H9 (cell line): ENCODE data around the gene EIF6. TPM values are rescaled to one million over a fixed set of nuclear protein-coding genes. Genes with fewer than 3 reads are reported as not detected.

ENCODE experiments used
- DNase-seq: peaks from one replicate; pipeline ENCODE4 v3.0.0-alpha.2; 2017
- H2AFZ ChIP-seq: one replicate; pipeline ENCODE4 v1.6.1; 2013; ENCODE audit warnings: mild to moderate bottlenecking, low read length, control low read depth, moderate library complexity
- H2AK5ac ChIP-seq: 2 replicates; pipeline ENCODE4 v1.6.1; 2013; ENCODE audit warnings: low read length, control low read depth, mixed read lengths; ENCODE audit not compliant: insufficient read length
- H2BK120ac ChIP-seq: one replicate; pipeline ENCODE4 v1.6.1; 2013; ENCODE audit warnings: low read depth, mild to moderate bottlenecking, low read length, control low read depth, inconsistent platforms; ENCODE audit not compliant: poor library complexity, severe bottlenecking
- H2BK12ac ChIP-seq: 2 replicates; pipeline ENCODE4 v1.6.1; 2013; ENCODE audit warnings: low read length, control low read depth, mixed read lengths, low read depth; ENCODE audit not compliant: insufficient read length
- H2BK15ac ChIP-seq: 2 replicates; pipeline ENCODE4 v1.6.1; 2013; ENCODE audit warnings: low read depth, low read length, control low read depth
- H2BK20ac ChIP-seq: one replicate; pipeline ENCODE4 v1.6.1; 2013; ENCODE audit warnings: low read depth, mild to moderate bottlenecking, low read length, control low read depth, inconsistent platforms; ENCODE audit not compliant: poor library complexity, severe bottlenecking
- H2BK5ac ChIP-seq: 2 replicates; pipeline ENCODE4 v1.6.1; 2013; ENCODE audit warnings: low read length, control low read depth, mixed read lengths; ENCODE audit not compliant: insufficient read length
- H3K14ac ChIP-seq: 2 replicates; pipeline ENCODE4 v1.6.1; 2013; ENCODE audit warnings: low read length, control low read depth; ENCODE audit not compliant: insufficient read depth
- H3K18ac ChIP-seq: 2 replicates; pipeline ENCODE4 v1.6.1; 2013; ENCODE audit warnings: low read depth, mild to moderate bottlenecking, mixed read lengths, low read length, control low read depth; ENCODE audit not compliant: insufficient read length
- H3K23ac ChIP-seq: 2 replicates; pipeline ENCODE4 v1.6.1; 2013; ENCODE audit warnings: low read length, control low read depth, mixed read lengths, low read depth; ENCODE audit not compliant: insufficient read length
- H3K23me2 ChIP-seq: 2 replicates; pipeline ENCODE4 v1.6.1; 2013; ENCODE audit warnings: low read depth, mild to moderate bottlenecking, mixed read lengths, low read length, control low read depth; ENCODE audit not compliant: insufficient read length, poor library complexity, severe bottlenecking
- H3K27ac ChIP-seq: 2 replicates; pipeline ENCODE4 v1.5.1; 2013; ENCODE audit warnings: low read length, control low read depth, mixed read lengths, low read depth; ENCODE audit not compliant: insufficient read length
- H3K27me3 ChIP-seq: 2 replicates; pipeline ENCODE4 v1.6.1; 2013; ENCODE audit warnings: low read length, control low read depth, inconsistent platforms; ENCODE audit not compliant: insufficient read depth
- H3K4ac ChIP-seq: 2 replicates; pipeline ENCODE4 v1.6.1; 2013; ENCODE audit warnings: low read depth, mild to moderate bottlenecking, control low read depth, inconsistent platforms, low read length, moderate library complexity
- H3K4me1 ChIP-seq: 2 replicates; pipeline ENCODE4 v1.6.1; 2013; ENCODE audit warnings: low read length, control low read depth, inconsistent platforms; ENCODE audit not compliant: insufficient read depth
- H3K4me2 ChIP-seq: 2 replicates; pipeline ENCODE4 v1.6.1; 2013; ENCODE audit warnings: low read length, control low read depth, mixed read lengths; ENCODE audit not compliant: insufficient read length, insufficient read depth
- H3K56ac ChIP-seq: 2 replicates; pipeline ENCODE4 v1.6.1; 2013; ENCODE audit warnings: low read depth, mild to moderate bottlenecking, mixed read lengths, low read length, control low read depth; ENCODE audit not compliant: insufficient read length
- H3K79me1 ChIP-seq: 2 replicates; pipeline ENCODE4 v1.6.1; 2013; ENCODE audit warnings: low read depth, mild to moderate bottlenecking, moderate library complexity, low read length, control low read depth, inconsistent platforms; ENCODE audit not compliant: insufficient read depth, poor library complexity, severe bottlenecking
- H3K79me2 ChIP-seq: 2 replicates; pipeline ENCODE4 v1.6.1; 2013; ENCODE audit warnings: low read length, control low read depth, inconsistent platforms; ENCODE audit not compliant: insufficient read depth
- H3K9ac ChIP-seq: 2 replicates; pipeline ENCODE4 v1.6.1; 2013; ENCODE audit warnings: low read length, control low read depth, mixed read lengths; ENCODE audit not compliant: insufficient read length; ENCODE audit errors: extremely low read depth
- H3K9me3 ChIP-seq: one replicate; pipeline ENCODE4 v1.6.1; 2013; ENCODE audit warnings: low read depth, low read length, inconsistent platforms; ENCODE audit not compliant: control insufficient read depth
- H3T11ph ChIP-seq: one replicate; pipeline ENCODE4 v1.6.1; 2013; ENCODE audit warnings: mild to moderate bottlenecking, low read length, control low read depth, inconsistent platforms
- H4K20me1 ChIP-seq: one replicate; pipeline ENCODE4 v1.6.1; 2013; ENCODE audit not compliant: control insufficient read depth, insufficient read length, insufficient read depth
- H4K5ac ChIP-seq: 2 replicates; pipeline ENCODE4 v1.6.1; 2013; ENCODE audit warnings: low read depth, mild to moderate bottlenecking, mixed read lengths, low read length, control low read depth; ENCODE audit not compliant: insufficient read length
- H4K8ac ChIP-seq: replicated peaks from 2 replicates; pipeline ENCODE4 v1.6.1; 2013; ENCODE audit warnings: low read length, control low read depth, mixed read lengths, low read depth; ENCODE audit not compliant: insufficient read length
- H4K91ac ChIP-seq: 2 replicates; pipeline ENCODE4 v1.6.1; 2013; ENCODE audit warnings: low read depth, mild to moderate bottlenecking, moderate library complexity, mixed read lengths, low read length, control low read depth; ENCODE audit not compliant: insufficient read length
- H3K27ac Mint-ChIP-seq, 3 experiments: 2 replicates in 2 of 3; 3 replicates in 1 of 3; pipeline ENCODE4 v1.8.0; 2020 to 2021; ENCODE audit warnings: mixed read lengths in 3 of 3, mild to moderate bottlenecking in 1 of 3, moderate library complexity in 1 of 3
- H3K27me3 Mint-ChIP-seq: 2 replicates; pipeline ENCODE4 v1.8.0; 2021; ENCODE audit warnings: low read depth, mild to moderate bottlenecking, moderate library complexity, mixed read lengths
- H3K36me3 Mint-ChIP-seq, 3 experiments: 2 replicates in 2 of 3; 3 replicates in 1 of 3; pipeline ENCODE4 v1.8.0; 2020 to 2021; ENCODE audit warnings: low read depth in 3 of 3, mixed read lengths in 3 of 3; ENCODE audit not compliant: insufficient read depth in 1 of 3
- H3K4me1 Mint-ChIP-seq, 2 experiments: 2 replicates each; pipeline ENCODE4 v1.8.0; 2020; ENCODE audit warnings: mixed read lengths in 2 of 2
- H3K4me3 Mint-ChIP-seq, 2 experiments: 2 replicates in 1 of 2; 3 replicates in 1 of 2; pipeline ENCODE4 v1.8.0; 2020 to 2021; ENCODE audit warnings: mild to moderate bottlenecking in 2 of 2, mixed read lengths in 2 of 2, moderate library complexity in 1 of 2
- H3K9me3 Mint-ChIP-seq, 2 experiments: 2 replicates in 1 of 2; 3 replicates in 1 of 2; pipeline ENCODE4 v1.8.0; 2020; ENCODE audit warnings: mild to moderate bottlenecking in 2 of 2, mixed read lengths in 2 of 2, moderate library complexity in 1 of 2
- CTCF ChIP-seq: fragments of 200-600 bp; sonication (generic); conservative IDR thresholded peaks from 3 replicates; pipeline ENCODE4 v1.8.0; 2021; ENCODE audit warnings: antibody characterized with exemption, mild to moderate bottlenecking
- WGBS: extraction: QIAGEN DNeasy Blood & Tissue Kit; methylation state at CpG from one replicate; pipeline ENCODE4 v1.1.7; 2013; ENCODE audit warnings: missing lambda C conversion rate, low lambda C conversion rate, mixed read lengths; ENCODE audit not compliant: insufficient read length; ENCODE audit errors: extremely low coverage; 5-methylcytosine and 5-hydroxymethylcytosine counted together
- total RNA-seq: library from RNA; stranded (reverse); gene quantifications from 2 replicates; pipeline ENCODE4 v1.2.1, GENCODE V29; 2021

The EIF6 gene
- total RNA-seq, 1 experiment from 2014 or later: 150 TPM

DNA sequence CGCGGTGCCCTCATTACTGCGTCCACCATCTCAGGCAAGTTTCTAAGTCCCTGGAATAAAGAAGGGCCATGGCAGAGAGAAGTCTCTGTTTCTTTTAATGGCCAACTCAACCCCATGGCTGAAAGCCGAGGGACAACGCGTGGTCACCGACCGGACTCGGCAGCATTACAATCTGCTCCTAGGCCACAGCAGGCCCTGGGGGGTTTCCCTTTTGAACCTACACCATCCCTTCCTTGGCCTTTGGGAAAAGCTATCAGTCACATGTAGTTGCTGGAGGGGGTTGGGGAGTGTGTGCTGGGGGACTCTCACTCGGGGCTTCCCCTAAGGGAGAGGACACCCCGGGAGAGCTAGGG lies 18.8 kb upstream of the EIF6 start:
- Histone ChIP-seq H3K4ac (no peak overlapping the region), H3K9ac (no peak overlapping the region), H3K4me1 (peaks cover 3% of the 10 kb centered on the region; the same call in 1 of the 2 replicates), H3T11ph (no peak overlapping the region), H4K8ac (no peak overlapping the region), H4K91ac (no peak overlapping the region), H3K18ac (no peak overlapping the region), H2AK5ac (no peak overlapping the region), H3K23me2 (peaks cover 4% of the 10 kb centered on the region), H4K5ac (no peak overlapping the region), H2BK20ac (no peak overlapping the region), H2BK12ac (no peak overlapping the region), H2BK5ac (no peak overlapping the region), H3K23ac (no peak overlapping the region), H3K27me3 (no peaks in the 10 kb centered on the region), H2AFZ (no peak overlapping the region), H3K79me2 (no peaks in the 10 kb centered on the region), H3K4me2 (no peak overlapping the region), H3K14ac (no peak overlapping the region), H3K79me1 (no peaks in the 10 kb centered on the region), H3K27ac (no peak overlapping the region), H3K56ac (no peak overlapping the region), H4K20me1 (no peaks in the 10 kb centered on the region), H2BK120ac (no peak overlapping the region), H3K9me3 (no peaks in the 10 kb centered on the region), H2BK15ac (no peak overlapping the region)
- no peak for DNase-seq
- Mint-ChIP-seq H3K4me1 (peaks cover 16 to 18% of the 10 kb centered on the region in 2 experiments), H3K9me3 (no peaks in the 10 kb centered on the region; a peak in 1 of 5 replicates), H3K27ac (no peak overlapping the region), H3K4me3 (no peak overlapping the region), H3K36me3 (peaks cover 0 to 3% (median 2%) of the 10 kb centered on the region in 3 experiments; a peak in 4 of 7 replicates), H3K27me3 (peaks cover 9% of the 10 kb centered on the region)
- no peak for TF ChIP-seq CTCF
- no CpG with 5 or more reads among the region's 11 CpGs for WGBS
